ENCODE results near the gene SOX6. TPM values are rescaled to one million over a fixed set of nuclear protein-coding genes. Genes with fewer than 3 reads are reported as not detected.

Gene SOX6
- polyA plus RNA-seq, 3 donors, result not detected

GRCh38 chr11:16385099-16385498, 28.8 kb upstream of the SOX6 start:
- no peak overlapping the region for H3K27ac ChIP-seq (ENCODE audit: low read depth in 1 of 2, low read length in 2 of 2)
- H3K9ac ChIP-seq (ENCODE audit: insufficient read depth, low read length, poor library complexity, severe bottlenecking), result no peak overlapping the region
- H3K4me1 ChIP-seq (ENCODE audit: control insufficient read depth in 1 of 2, insufficient read depth in 2 of 2, low read length in 2 of 2), result no peaks in the 10 kb centered on the region
- H3K9me3 ChIP-seq (replicated peaks in 1 of 2; ENCODE audit: control insufficient read depth in 1 of 2, insufficient read depth in 1 of 2, low read length in 2 of 2), result no peaks in the 10 kb centered on the region
- peaks cover 0 to 2% (median 1%) of the 10 kb centered on the region in 3 donors for H3K27me3 Mint-ChIP-seq (ENCODE audit: low read depth in 3 of 3)
- no peaks in the 10 kb centered on the region for H3K79me2 ChIP-seq (ENCODE audit: insufficient read depth, low read length)
- TF ChIP-seq CTCF (IDR thresholded peaks at IDR 0.05), result no peak
- no peaks in the 10 kb centered on the region for H3K4me1 Mint-ChIP-seq
- no peak overlapping the region for H3K4me3 ChIP-seq (replicated peaks in 1 of 3; ENCODE audit: low read depth in 2 of 3, low read length in 3 of 3)
- DNase-seq, result no peak
- no peaks in the 10 kb centered on the region for H3K27me3 ChIP-seq (ENCODE audit: control insufficient read depth in 2 of 2, insufficient read depth in 2 of 2, low read length in 2 of 2)
- intact Hi-C loops (cut with micrococcal nuclease), result no loop called here
- H3K36me3 Mint-ChIP-seq, result no peaks in the 10 kb centered on the region
- H2AFZ ChIP-seq (ENCODE audit: insufficient read depth, low read depth, low read length, poor library complexity, severe bottlenecking), result no peak overlapping the region
- no peaks in the 10 kb centered on the region for H4K20me1 ChIP-seq (ENCODE audit: insufficient read depth, low read length)
- H3K9me3 Mint-ChIP-seq, result peaks cover 0 to 3% (median 0%) of the 10 kb centered on the region in 7 donors
- H3K27ac Mint-ChIP-seq, result no peak overlapping the region
- no peak overlapping the region for H3K4me2 ChIP-seq (replicated peaks; ENCODE audit: extremely low read depth, low read length, poor library complexity, severe bottlenecking)
- H3K4me3 Mint-ChIP-seq, result no peak overlapping the region
- no peaks in the 10 kb centered on the region for H3K36me3 ChIP-seq (replicated peaks in 1 of 2; ENCODE audit: control insufficient read depth in 1 of 2, insufficient read depth in 2 of 2, low read length in 2 of 2)

GRCh38 chr11:16382638-16383380, 26.5 kb upstream of the SOX6 start:
- Mint-ChIP-seq H3K36me3 (no peaks in the 10 kb centered on the region), H3K27ac (no peak overlapping the region), H3K4me3 (no peak overlapping the region), H3K4me1 (no peaks in the 10 kb centered on the region), H3K27me3 (ENCODE audit: low read depth in 3 of 3) (peaks cover 0 to 3% (median 2%) of the 10 kb centered on the region in 3 donors), H3K9me3 (peaks cover 0 to 3% (median 0%) of the 10 kb centered on the region in 7 donors)
- no peak for TF ChIP-seq CTCF (IDR thresholded peaks at IDR 0.05)
- Histone ChIP-seq H3K4me2 (replicated peaks; ENCODE audit: extremely low read depth, low read length, poor library complexity, severe bottlenecking) (no peak overlapping the region), H3K36me3 (replicated peaks in 1 of 2; ENCODE audit: control insufficient read depth in 1 of 2, insufficient read depth in 2 of 2, low read length in 2 of 2) (no peaks in the 10 kb centered on the region), H3K4me3 (replicated peaks in 1 of 3; ENCODE audit: low read depth in 2 of 3, low read length in 3 of 3) (no peak overlapping the region), H3K27ac (ENCODE audit: low read depth in 1 of 2, low read length in 2 of 2) (no peak overlapping the region), H3K9me3 (replicated peaks in 1 of 2; ENCODE audit: control insufficient read depth in 1 of 2, insufficient read depth in 1 of 2, low read length in 2 of 2) (no peaks in the 10 kb centered on the region), H3K4me1 (ENCODE audit: control insufficient read depth in 1 of 2, insufficient read depth in 2 of 2, low read length in 2 of 2) (no peaks in the 10 kb centered on the region), H3K79me2 (ENCODE audit: insufficient read depth, low read length) (no peaks in the 10 kb centered on the region), H4K20me1 (ENCODE audit: insufficient read depth, low read length) (no peaks in the 10 kb centered on the region), H3K9ac (ENCODE audit: insufficient read depth, low read length, poor library complexity, severe bottlenecking) (no peak overlapping the region), H3K27me3 (ENCODE audit: control insufficient read depth in 2 of 2, insufficient read depth in 2 of 2, low read length in 2 of 2) (no peaks in the 10 kb centered on the region), H2AFZ (ENCODE audit: insufficient read depth, low read depth, low read length, poor library complexity, severe bottlenecking) (no peak overlapping the region)
- no CpG with 5 or more reads among the region's 2 CpGs for WGBS (ENCODE audit: insufficient coverage)
- no peak for DNase-seq
- intact Hi-C loops (cut with micrococcal nuclease), result no loop called here
